ENCODE results near the gene TSPAN18.

TSPAN18 gene

GRCh38 chr11:44711787-44712608 lies 14.8 kb upstream of the TSPAN18 start:
- Histone ChIP-seq H3K27me3 (replicated peaks; ENCODE audit: control insufficient read depth, insufficient read depth, low read length) (no peaks in the 10 kb centered on the region; the same call in none of the 2 replicates), H3K4me3 (replicated peaks; ENCODE audit: low read depth, low read length) (no peak overlapping the region), H3K36me3 (ENCODE audit: control insufficient read depth, insufficient read depth, low read length) (no peaks in the 10 kb centered on the region)
- DNase-seq (ENCODE audit: extremely low read depth, insufficient read length), result no peak
- TF ChIP-seq CTCF (IDR thresholded peaks at IDR 0.05; ENCODE audit: insufficient read depth, low read length, poor library complexity, severe bottlenecking), result no peak

- H3K4me3 ChIP-seq (replicated peaks; ENCODE audit: low read depth, low read length), result no peak overlapping the region
Observed at GRCh38 chr11:44713022-44713421, 13.7 kb upstream of the TSPAN18 start.

GRCh38 chr11:44716256-44716655 lies 10.5 kb upstream of the TSPAN18 start:
- peaks cover 1% of the 10 kb centered on the region for H3K27me3 ChIP-seq (replicated peaks; ENCODE audit: control insufficient read depth, insufficient read depth, low read length)
- no peak for TF ChIP-seq CTCF (IDR thresholded peaks at IDR 0.05; ENCODE audit: insufficient read depth, low read length, poor library complexity, severe bottlenecking)
- no peak overlapping the region for H3K4me3 ChIP-seq (replicated peaks; ENCODE audit: low read depth, low read length)
- no peak for DNase-seq (ENCODE audit: extremely low read depth, insufficient read length)
- H3K36me3 ChIP-seq (ENCODE audit: control insufficient read depth, insufficient read depth, low read length), result no peaks in the 10 kb centered on the region

More at GRCh38 chr11:44713022-44713421, 13.7 kb upstream of the TSPAN18 start:
- Histone ChIP-seq H3K36me3 (ENCODE audit: control insufficient read depth, insufficient read depth, low read length) (no peaks in the 10 kb centered on the region), H3K27me3 (replicated peaks; ENCODE audit: control insufficient read depth, insufficient read depth, low read length) (no peaks in the 10 kb centered on the region; the same call in none of the 2 replicates)
- TF ChIP-seq CTCF (IDR thresholded peaks at IDR 0.05; ENCODE audit: insufficient read depth, low read length, poor library complexity, severe bottlenecking), result no peak
- no peak for DNase-seq (ENCODE audit: extremely low read depth, insufficient read length)

GRCh38 chr11:44718057-44718456 lies 8.7 kb upstream of the TSPAN18 start:
- no peak for DNase-seq (ENCODE audit: extremely low read depth, insufficient read length)
- no peak for TF ChIP-seq CTCF (IDR thresholded peaks at IDR 0.05; ENCODE audit: insufficient read depth, low read length, poor library complexity, severe bottlenecking)
- Histone ChIP-seq H3K27me3 (replicated peaks; ENCODE audit: control insufficient read depth, insufficient read depth, low read length) (peaks cover 1% of the 10 kb centered on the region), H3K4me3 (replicated peaks; ENCODE audit: low read depth, low read length) (no peak overlapping the region), H3K36me3 (ENCODE audit: control insufficient read depth, insufficient read depth, low read length) (no peaks in the 10 kb centered on the region)

- Histone ChIP-seq H3K4me3 (replicated peaks; ENCODE audit: low read depth, low read length) (no peak overlapping the region), H3K36me3 (ENCODE audit: control insufficient read depth, insufficient read depth, low read length) (no peaks in the 10 kb centered on the region), H3K27me3 (replicated peaks; ENCODE audit: control insufficient read depth, insufficient read depth, low read length) (peaks cover 1% of the 10 kb centered on the region)
- TF ChIP-seq CTCF (IDR thresholded peaks at IDR 0.05; ENCODE audit: insufficient read depth, low read length, poor library complexity, severe bottlenecking), result no peak
- DNase-seq (ENCODE audit: extremely low read depth, insufficient read length), result no peak
Observed at GRCh38 chr11:44718612-44719390, 8.0 kb upstream of the TSPAN18 start.

Data from GM06990 (cell line).